Body of pancreas (tissue), 4 donors: ENCODE data around the gene PRSS35. TPM values are rescaled to one million over a fixed set of nuclear protein-coding genes. Genes with fewer than 3 reads are reported as not detected.
"Not testable (repeated sequence)": the region's sequence is repeated elsewhere in the genome, so short reads cannot be mapped to it uniquely, and the experiment has no call there.

ENCODE experiments used
- ATAC-seq: fragments of 150-250 bp; one replicate; pipeline ENCODE4 v1.9.1; 2016
- DNase-seq, 4 donors: peaks; one replicate each; pipeline ENCODE4 v3.0.0-alpha.2; 2019
- H3K27ac ChIP-seq, 4 donors: fragments of 200-600 bp; sonication (generic); 1 replicate in 3 of 4; 2 replicates in 1 of 4; pipeline versions ENCODE4 v1.5.1 to v1.6.1; 2016 to 2019; ENCODE audit warnings: mild to moderate bottlenecking in 1 of 4, mixed read lengths in 1 of 4, moderate library complexity in 1 of 4
- H3K27me3 ChIP-seq, 2 donors: fragments of 200-600 bp; sonication (generic); one replicate each; pipeline ENCODE4 v1.6.0; 2016; ENCODE audit warnings: mild to moderate bottlenecking in 1 of 2
- H3K36me3 ChIP-seq, 2 donors: fragments of 200-600 bp; sonication (generic); replicated peaks in 1 of 2; 2 replicates each; pipeline ENCODE4 v1.5.1; 2016; ENCODE audit warnings: low read depth in 2 of 2; ENCODE audit not compliant: insufficient read depth in 1 of 2
- H3K4me1 ChIP-seq: fragments of 200-600 bp; sonication (generic); one replicate; pipeline ENCODE4 v1.6.0; 2016
- H3K4me3 ChIP-seq, 2 donors: fragments of 200-600 bp; sonication (generic); 1 replicate in 1 of 2; 2 replicates in 1 of 2; pipeline ENCODE4 v1.5.1; 2016 to 2019
- H3K9me3 ChIP-seq, 3 donors: fragments of 200-600 bp; sonication (generic); 1 replicate in 2 of 3; 2 replicates in 1 of 3; pipeline ENCODE4 v1.5.1; 2016
- CTCF ChIP-seq, 7 experiments: fragments of 450-650 bp in 4 of 7; fragments of 200-600 bp in 3 of 7; sonication (generic) in 3 of 7; IDR thresholded peaks; one replicate each; pipeline ENCODE4 v1.5.1; 2016 to 2019; ENCODE audit warnings: antibody characterized with exemption in 7 of 7
- POLR2A ChIP-seq, 3 donors: fragments of 450-650 bp; IDR thresholded peaks; one replicate each; pipeline ENCODE4 v1.6.1; 2016; ENCODE audit warnings: antibody characterized with exemption in 3 of 3, mild to moderate bottlenecking in 2 of 3
- WGBS, 2 donors: methylation state at CpG; one replicate each; pipeline ENCODE4 v1.1.5; 2017; 5-methylcytosine and 5-hydroxymethylcytosine counted together
- intact Hi-C: fragments of 100-400 bp; cut with DNase I; formaldehyde crosslinking; loops from one replicate; pipeline ENCODE4 v1.15.1; 2023
- total RNA-seq, 2 donors: library from RNA; depleted of rRNA; stranded (reverse); fragments of >200 nt; gene quantifications; one replicate each; pipeline ENCODE4 v1.1.0, GENCODE V29; 2016

The PRSS35 gene
- total RNA-seq, 2 donors from 2014 or later: 0.78 TPM; not detected in 1

GRCh38 chr6:83546636-83547035 is 34.3 kb downstream of the PRSS35 start:
- Histone ChIP-seq H3K4me3 (no peak overlapping the region), H3K36me3 (no peaks in the 10 kb centered on the region), H3K4me1 (no peaks in the 10 kb centered on the region), H3K9me3 (no peaks in the 10 kb centered on the region), H3K27ac (no peak overlapping the region), H3K27me3 (no peaks in the 10 kb centered on the region)
- DNase-seq (no peak), ATAC-seq (no peak)
- 32 to 38% methylated on average over 4 to 5 of the region's 5 CpGs for WGBS, 2 donors
- intact Hi-C loops: no loop called here
- no peak for TF ChIP-seq CTCF (IDR thresholded peaks at IDR 0.05)
- no peak for TF ChIP-seq POLR2A (IDR thresholded peaks at IDR 0.05)

- not testable (repeated sequence) for DNase-seq
Observed at GRCh38 chr6:83550482-83550881, 38.1 kb downstream of the PRSS35 start.

GRCh38 chr6:83551748-83552147 is 39.4 kb downstream of the PRSS35 start:
- H3K27ac ChIP-seq, DNase-seq, H3K9me3 ChIP-seq, ATAC-seq, H3K4me1 ChIP-seq, H3K4me3 ChIP-seq, H3K27me3 ChIP-seq, H3K36me3 ChIP-seq, intact Hi-C loops: not testable (repeated sequence)
- 85 to 93% methylated on average over 4 of the region's 4 CpGs for WGBS, 2 donors

More at GRCh38 chr6:83550482-83550881, 38.1 kb downstream of the PRSS35 start:
- H3K27ac ChIP-seq, H3K4me3 ChIP-seq, ATAC-seq, H3K9me3 ChIP-seq, H3K4me1 ChIP-seq, H3K36me3 ChIP-seq, intact Hi-C loops, H3K27me3 ChIP-seq: not testable (repeated sequence)
- 53 to 54% methylated on average over 5 of the region's 5 CpGs for WGBS, 2 donors

- ATAC-seq (no peak), DNase-seq (no peak)
- no peaks in the 10 kb centered on the region for H3K4me1 ChIP-seq
- no peak for TF ChIP-seq POLR2A (IDR thresholded peaks at IDR 0.05)
- TF ChIP-seq CTCF (IDR thresholded peaks at IDR 0.05): no peak
- H3K9me3 ChIP-seq: no peaks in the 10 kb centered on the region
- H3K27me3 ChIP-seq: no peaks in the 10 kb centered on the region
- intact Hi-C loops: no loop called here
- H3K27ac ChIP-seq: no peak overlapping the region
- H3K4me3 ChIP-seq: no peak overlapping the region
- no peaks in the 10 kb centered on the region for H3K36me3 ChIP-seq
Observed at GRCh38 chr6:83556871-83557270, 44.5 kb downstream of the PRSS35 start.

GRCh38 chr6:83558975-83559374 is 46.6 kb downstream of the PRSS35 start:
- TF ChIP-seq POLR2A (IDR thresholded peaks at IDR 0.05) (no peak), CTCF (IDR thresholded peaks at IDR 0.05) (no peak)
- 71 to 100% methylated on average over 1 of the region's 1 CpG for WGBS, 2 donors
- Histone ChIP-seq H3K9me3 (no peaks in the 10 kb centered on the region), H3K36me3 (no peaks in the 10 kb centered on the region), H3K27ac (no peak overlapping the region), H3K27me3 (no peaks in the 10 kb centered on the region), H3K4me3 (no peak overlapping the region), H3K4me1 (no peaks in the 10 kb centered on the region)
- intact Hi-C loops: no loop called here
- ATAC-seq (no peak), DNase-seq (no peak)

GRCh38 chr6:83571663-83572185 is 59.4 kb downstream of the PRSS35 start:
- H3K27ac ChIP-seq, H3K4me3 ChIP-seq, intact Hi-C loops, DNase-seq, H3K9me3 ChIP-seq, H3K4me1 ChIP-seq, ATAC-seq, H3K36me3 ChIP-seq, H3K27me3 ChIP-seq: not testable (repeated sequence)
- 72 to 81% methylated on average over 4 of the region's 4 CpGs for WGBS, 2 donors
